Stimulated activated CD4-positive, alpha-beta T cell treated with anti-CD3 and anti-CD28 coated beads, TNF-alpha, amount 100 ng/mL, for 1 hour (primary cell): ENCODE measurements around the gene RAB33B.
"Not testable (repeated sequence)": the region's sequence is repeated elsewhere in the genome, so short reads cannot be mapped to it uniquely, and the experiment has no call there.

Source experiments
- DNase-seq, 3 donors: peaks; one replicate each; pipeline ENCODE4 v3.0.0-alpha.2; 2020; ENCODE audit warnings: low read depth in 3 of 3, low spot score in 1 of 3

RAB33B gene

DNA sequence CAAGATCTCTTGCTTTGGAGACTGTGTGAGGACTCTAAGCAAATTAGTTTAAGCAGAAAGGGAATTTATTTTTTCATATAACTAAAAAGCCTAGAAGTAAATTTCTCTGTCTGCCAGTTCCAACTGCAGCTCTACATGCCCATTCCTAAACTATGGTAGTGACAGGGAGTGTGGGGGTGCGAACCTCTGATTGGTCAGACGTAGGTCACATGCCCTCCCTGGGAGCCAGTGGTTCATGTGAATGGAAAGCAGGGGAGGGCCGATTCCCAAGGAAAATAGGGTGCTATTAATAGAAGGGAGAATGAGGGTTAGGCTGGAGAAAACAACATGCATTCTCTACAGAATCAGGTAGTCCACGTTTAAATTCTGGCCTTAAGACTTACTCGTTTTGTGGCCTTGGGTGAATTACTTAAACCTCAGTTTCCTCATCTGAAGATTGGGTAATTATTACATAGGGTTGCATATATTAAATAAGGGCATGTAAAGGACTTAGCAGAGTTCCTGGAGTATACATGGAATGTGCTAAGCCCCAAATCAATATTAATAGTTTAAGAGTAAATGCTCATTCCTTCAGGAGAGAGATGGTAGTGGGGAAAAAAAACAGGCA lies 7.2 kb downstream of the RAB33B start:
- DNase-seq: no peak

DNA sequence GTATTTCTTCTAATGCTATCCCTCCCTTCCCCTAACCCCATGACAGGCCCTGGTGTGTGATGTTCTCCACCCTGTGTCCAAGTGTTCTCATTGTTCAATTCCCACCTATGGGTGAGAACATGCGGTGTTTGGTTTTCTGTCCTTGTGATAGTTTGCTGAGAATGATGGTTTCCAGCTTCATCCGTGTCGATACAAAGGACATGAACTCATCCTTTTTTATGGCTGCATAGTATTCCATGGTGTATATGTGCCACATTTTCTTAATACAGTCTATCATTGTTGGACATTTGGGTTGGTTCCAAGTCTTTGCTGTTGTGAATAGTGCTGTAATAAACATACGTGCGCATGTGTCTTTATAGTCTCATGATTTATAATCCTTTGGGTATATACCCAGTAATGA lies 10.6 kb downstream of the RAB33B start:
- not testable (repeated sequence) for DNase-seq

DNA sequence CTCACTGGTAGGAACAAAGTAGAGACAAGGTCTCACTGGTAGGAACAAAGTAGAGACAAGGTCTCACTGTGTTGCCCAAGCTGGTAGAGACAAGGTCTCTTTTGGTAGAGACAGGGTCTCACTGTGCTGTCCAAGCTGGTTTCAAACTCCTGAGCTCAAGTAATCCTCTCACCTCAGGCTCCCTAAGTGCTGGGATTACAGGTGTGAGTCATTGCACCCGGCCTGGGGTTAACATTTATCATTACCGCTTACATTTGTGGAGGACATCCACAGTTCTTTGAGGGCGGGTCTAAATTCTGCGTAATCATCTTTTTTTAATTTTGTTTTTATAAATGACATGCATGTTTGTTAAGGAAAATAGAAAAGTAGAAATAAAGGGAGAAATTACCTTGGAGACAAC lies 12.0 kb downstream of the RAB33B start:
- no peak for DNase-seq

DNA sequence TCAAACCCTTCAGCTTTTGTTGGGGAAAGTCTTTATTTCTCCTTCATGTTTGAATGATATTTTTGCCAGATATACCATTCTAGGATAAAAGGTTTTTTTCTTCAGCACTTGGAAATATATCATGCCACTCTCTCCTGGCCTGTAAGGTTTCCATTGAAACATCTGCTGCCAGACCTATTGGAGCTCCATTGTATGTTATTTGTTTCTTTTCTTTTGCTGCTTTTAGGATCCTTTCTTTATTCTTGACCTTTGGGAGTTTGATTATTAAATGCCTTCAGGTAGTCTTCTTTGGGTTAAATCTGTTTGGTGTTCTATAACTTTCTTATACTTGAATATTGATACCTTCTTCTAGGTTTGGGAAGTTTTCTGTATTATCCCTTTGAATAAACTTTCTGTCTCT lies 14.8 kb downstream of the RAB33B start:
- not testable (repeated sequence) for DNase-seq

DNA sequence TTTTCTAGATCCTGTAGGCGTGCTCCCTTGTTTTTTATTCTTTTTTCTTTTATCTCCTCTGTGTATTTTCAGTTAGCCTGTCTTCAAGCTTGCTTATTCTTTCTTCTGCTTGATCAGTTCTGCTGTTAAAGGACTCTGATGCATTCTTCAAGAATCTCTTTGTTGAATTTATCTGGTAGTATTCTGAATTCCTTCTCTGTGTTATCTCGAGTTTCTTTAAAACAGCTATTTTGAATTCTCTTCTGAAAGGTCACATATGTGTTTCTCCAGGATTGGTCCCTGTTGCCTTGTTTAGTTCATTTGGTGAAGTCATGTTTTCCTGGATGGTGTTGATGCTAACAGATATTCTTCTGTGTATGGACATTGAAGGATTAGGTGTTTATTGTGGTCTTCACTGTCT lies 15.3 kb downstream of the RAB33B start:
- no peak for DNase-seq

DNA sequence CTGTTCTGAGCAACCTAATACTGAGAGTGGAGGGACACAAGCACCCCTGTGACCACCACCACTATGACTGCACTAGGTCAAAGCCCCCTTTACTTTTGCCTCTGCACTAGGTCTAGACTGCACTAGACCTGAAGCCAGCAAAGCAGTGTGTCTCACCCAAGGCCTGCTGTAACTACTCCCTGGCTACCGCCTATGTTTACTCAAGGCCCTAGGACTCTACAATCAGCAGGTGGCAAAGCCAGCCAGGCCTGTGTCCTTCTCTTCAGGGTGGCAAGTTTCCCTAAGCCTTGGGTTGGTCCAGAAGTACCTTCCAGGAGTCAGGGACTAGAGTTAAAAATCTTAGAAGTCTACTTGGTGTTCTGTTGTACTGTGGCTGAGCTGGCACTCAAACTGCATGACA lies 15.9 kb downstream of the RAB33B start:
- DNase-seq: no peak

DNA sequence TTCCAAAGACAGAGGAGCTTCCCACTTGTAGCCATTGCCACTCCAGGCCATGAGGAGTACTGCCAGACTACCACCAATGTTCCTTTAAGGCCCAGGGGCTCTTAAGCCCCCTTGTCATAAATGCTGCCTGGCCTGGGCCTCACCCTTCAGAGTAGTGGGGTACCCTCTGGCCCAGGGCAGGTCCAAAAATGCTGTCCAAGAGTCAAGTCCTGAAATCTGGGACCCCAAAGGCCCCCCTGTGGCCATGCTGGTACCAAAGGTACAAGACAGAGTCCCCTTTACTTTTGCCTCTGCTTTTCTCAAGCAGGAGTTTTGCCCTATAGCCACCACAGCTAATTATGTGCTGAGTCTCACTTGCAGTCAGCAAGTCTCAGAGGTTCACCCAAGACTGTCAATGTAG lies 16.4 kb downstream of the RAB33B start:
- no peak for DNase-seq

DNA sequence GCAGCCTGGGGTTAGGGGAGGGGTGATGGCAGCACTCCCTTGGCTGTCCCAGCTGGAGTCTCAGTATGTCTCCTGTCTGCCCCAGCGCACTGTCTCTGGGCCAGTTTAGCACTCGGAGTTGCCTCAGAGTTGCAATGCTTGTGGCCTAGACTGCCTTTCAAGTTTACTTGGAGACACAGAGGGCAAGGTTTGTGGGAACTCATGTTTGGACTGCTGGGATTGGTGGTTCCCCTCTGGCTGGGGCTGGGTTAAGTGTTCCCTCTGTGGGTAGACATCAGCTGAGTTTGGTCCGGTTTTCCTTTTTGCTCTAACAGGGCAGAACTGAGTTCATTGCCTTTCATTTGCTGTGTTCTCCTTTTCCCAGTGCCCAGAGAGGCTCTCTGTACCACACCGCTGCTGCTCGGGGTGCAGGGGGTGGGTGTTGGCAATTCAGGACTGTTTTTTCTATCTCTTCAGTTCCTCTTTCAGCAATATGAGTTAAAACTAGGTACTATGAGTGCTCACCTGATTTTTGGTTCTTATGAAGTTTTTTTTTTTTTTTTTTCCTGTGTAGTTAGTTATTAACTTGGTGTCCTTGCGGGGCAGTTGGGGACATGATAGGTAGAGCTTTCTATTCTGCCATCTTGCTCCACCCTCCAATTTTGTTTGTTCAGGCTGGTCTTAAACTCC lies 17.2 kb downstream of the RAB33B start:
- DNase-seq: no peak

DNA sequence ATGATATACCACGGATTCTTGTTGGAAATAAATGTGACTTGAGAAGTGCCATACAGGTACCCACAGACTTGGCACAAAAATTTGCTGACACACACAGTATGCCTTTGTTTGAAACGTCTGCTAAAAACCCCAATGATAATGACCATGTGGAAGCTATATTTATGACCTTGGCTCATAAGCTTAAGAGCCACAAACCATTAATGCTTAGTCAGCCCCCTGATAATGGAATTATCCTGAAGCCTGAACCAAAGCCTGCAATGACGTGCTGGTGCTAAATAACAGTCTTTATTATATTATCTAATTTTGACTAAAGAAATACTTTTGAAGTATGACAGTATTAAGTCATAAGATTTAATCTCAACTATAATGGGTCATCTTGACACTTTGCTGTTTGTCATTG lies 18.9 kb downstream of the RAB33B start:
- no peak for DNase-seq

DNA sequence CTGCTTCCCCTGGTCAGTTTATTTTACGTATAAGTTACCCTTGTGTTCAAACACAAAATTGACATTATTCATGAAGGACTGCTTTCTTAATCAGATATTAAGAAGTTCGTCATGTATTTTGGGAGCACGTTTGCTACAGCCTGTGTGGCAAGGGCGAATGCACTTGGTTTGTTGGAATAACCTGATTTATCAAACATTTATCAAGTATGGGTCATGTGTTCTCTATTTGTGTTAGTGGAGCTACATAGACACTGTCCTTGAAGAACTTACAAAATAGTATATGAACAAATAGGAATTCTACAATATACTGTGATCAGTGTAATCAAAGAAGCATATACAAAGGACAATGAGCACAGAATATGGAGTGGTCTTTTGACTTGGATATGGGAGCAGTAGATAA lies 22.4 kb downstream of the RAB33B start:
- no peak for DNase-seq

DNA sequence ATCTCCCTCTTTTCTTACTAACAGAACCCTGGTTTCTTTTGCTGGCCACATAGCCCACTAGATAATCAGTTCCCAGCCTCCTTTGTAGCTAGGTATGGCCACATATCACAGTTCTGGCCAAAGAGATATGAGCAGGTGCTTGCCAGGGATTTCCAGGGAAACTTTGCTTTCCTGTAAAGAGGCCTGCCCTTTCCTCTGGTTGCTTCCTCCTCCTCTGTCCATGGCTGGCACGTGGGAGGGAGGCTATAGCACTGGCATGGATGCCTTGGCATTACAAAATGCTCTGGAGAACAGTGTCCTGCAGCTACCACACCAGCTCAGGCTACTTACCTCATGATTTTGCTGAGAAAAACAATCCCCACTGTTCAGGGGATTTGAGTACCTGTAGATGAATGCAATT lies 27.5 kb downstream of the RAB33B start:
- no peak for DNase-seq

DNA sequence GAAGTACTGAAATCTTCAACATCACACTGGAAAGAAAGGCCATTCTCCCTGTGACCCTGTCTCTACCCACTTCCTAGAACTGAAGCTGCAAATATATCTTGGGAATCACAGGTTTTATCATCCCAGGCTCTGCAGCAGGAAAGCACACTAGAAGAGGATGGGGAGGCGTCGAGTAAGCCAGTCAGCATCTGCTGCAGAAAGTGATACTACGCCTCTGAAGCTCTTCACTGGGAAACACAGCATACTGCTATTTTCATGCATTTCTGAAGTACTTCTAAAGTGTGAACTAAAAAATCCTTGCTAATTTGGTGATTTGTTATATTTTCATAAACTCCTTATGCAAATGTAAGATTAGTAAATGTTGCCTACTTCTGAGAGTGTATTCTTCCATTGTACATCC lies 29.1 kb downstream of the RAB33B start:
- no peak for DNase-seq

DNA sequence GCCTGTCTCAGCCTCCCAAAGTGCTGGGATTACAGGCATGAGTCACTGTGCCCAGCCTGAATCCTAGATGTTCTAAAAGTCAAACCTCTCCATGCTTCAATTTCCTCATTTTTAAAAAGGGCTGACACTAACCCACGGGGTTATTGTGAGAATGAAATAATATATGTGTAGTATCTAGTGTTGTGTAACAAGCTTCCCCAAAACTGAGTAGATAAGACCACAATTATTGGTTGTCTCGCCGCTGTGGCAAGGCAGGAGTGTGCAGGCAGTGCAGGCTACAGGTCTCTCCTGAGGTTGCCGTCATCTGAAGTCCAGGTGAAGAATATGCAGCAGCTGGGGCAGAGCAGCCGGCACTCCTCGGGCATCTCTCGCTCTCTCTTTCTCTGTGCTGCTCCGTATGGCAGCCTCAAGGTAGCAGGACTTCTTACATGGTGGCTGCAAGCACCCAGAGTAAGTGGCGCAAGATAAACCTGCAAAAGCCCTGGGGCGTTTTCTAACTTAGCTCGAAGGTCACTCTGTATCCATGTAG lies 30.9 kb downstream of the RAB33B start:
- no peak for DNase-seq

DNA sequence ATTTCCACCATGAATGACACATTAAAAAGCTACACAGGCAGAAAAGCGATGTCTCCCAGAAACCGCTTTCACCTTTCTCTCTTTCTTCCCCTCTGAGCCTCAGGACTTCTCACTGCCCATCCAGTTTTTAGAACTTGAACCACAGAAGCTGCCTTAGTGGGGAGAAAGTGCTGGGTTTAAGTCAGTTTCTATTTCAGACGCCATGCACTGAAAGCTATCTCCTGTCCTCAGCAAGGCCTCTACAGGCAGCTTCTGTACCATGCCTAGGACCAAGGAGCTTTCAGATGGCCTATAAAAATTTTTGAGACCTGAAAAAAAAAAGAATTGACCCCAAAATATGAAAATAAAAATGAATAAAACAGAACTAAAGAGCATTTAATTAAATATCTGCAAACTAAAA lies 34.5 kb downstream of the RAB33B start:
- DNase-seq: no peak

DNA sequence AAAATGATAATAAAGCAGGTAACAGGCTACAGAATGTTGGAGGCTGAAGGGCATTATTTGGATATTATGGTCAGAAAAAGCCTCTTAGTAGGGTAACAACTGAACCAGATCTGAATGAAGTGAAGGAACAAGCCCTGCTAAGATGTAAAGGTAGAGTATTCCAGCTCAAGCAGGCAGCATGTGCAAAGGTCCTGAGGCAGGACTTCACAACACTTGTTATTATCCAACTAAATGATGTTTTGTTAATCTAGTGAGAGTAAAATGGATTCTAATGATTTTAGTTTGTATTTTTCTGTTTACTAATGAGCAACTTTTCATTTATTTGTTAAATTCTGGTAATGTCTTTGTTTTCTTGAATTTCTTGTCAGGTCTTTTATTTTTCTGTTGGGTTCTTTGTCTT lies 35.7 kb downstream of the RAB33B start:
- no peak for DNase-seq

DNA sequence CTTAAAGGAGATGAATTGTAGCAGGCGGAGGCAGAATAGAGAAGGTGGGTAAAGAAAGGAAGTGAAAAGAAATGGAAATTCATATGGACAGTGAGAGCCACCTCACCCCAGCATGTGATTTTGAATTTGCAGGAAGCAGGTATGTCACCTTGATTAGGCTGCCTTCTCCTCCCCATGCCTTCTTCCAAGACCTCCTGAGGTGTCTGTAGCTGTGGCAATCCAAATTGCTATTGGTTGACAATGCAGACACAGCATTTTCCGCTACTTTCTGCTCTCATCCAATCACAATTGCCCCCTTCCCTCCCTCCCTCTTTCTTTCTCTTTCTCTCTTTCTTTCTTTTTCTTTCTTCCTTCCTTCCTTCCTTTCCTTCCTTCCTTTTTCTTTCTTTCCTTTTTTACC lies 38.5 kb downstream of the RAB33B start:
- no peak for DNase-seq

DNA sequence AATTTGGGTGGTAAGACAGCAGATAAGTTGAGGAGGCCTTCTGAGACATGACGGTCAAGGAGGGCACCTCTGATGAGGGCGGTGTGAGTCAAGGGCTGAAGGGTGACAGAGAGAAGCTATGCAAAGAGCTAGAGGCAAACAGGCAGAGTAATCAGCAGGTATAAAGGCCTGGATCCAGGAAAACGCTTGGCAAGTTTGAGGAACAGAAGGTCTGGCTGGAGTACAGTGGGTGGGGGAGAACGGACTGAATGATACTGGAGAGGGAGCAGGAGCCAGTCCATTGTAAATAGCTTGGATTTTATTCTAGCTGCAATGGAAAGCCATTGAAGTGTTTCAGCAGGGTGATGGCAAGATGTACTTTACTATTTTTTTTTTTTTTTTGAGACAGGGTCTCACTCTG lies 39.3 kb downstream of the RAB33B start:
- DNase-seq: no peak

DNA sequence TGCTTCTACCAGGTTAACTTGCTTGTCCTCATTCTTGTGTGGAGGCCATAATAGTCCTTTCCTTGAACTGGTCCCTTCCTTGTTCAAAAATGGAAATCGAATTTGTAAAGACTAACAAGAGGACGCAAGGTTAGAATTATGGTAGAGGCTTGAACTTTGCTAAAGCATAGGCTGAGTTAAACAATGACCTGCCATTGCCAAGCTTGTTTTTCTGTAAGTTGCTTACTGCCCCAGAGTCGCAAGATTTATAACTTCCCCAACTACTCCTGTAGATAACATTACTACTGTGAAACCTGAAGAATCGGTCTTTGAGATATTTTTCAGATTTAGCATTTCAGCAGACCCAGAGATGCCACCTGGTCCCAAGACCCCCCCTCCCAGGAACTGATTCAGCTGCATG lies 45.3 kb downstream of the RAB33B start:
- no peak for DNase-seq

DNA sequence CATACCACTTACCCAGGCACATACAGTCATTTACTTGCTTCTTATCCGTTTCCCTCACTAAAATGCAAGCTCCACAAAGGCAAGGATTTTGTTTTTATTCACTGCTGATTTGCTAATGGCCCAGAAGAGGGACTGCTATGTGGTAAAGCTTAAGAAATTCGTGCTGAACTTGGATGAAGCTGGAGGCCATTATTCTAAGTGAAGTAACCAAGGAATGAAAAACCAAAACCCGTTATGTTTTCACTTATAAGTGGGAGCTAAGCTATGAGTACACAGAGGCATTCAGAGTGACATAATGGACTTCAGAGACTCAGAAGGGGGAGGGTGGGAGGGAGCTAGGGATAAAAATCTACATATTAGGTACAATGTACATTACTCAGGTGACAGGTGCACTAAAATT lies 47.2 kb downstream of the RAB33B start:
- no peak for DNase-seq

DNA sequence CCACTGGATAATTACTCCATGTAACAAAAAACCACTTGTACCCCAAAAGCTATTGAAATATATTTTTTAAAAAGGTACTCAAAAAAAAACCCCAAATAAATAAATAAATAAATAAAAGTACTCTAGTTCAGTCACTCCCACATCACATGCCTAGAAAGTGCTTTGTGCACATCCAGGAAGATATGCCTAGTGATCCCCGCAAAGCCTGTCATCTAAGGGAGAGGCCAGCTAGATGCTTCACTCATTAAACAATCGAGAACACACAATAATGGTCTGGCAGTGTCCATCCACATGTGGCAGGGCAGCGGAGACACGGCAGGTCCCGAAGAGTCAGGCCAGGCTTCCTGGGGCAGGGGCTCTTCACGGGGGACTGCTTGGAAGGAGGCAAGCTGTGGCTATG lies 47.6 kb downstream of the RAB33B start:
- DNase-seq: no peak

DNA sequence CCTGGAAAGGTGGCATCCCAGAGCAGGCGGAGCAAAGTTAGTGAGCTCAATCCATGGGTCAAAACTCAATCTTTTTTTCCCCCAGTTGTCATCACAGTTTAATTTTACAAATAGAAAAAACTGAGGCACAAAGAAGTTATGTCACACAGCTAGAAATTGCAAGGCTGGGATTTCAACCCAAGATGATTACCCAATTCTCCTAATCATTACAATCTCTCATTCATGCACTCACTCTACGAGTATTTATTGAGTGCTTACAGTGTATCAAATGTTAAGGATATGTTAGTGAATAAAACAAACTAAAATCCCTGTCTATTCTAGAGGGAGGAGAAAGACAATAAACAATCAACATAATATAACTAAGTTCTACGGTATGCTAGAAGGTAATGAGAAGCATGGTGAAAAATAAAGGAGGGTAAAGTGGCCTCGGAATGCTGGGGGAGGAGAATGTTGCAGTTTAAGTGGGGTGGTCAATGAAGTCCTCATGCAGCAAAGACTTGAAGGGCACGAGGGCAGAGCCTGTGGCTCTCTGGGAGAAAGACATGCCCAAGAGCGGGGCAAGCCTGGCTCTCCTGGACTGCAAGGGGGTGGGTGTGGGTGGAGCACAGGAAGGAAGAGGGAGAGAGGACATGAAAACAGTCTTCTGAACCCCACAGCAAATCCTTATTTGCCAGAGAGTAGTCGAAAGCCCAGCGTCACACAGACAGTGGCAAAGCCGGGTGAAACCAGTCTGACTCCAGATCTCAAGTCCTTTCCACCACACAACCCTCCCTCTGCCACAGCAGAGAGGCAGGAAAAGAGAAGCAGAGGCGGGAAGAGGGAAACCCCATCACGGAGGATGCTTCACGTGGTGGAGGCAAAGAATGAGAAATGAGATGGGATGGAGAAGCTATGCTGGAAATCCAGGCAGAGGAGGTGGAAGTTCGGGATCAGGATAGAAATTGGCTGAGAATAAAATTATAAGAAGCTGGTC lies 48.3 kb downstream of the RAB33B start:
- no peak for DNase-seq

DNA sequence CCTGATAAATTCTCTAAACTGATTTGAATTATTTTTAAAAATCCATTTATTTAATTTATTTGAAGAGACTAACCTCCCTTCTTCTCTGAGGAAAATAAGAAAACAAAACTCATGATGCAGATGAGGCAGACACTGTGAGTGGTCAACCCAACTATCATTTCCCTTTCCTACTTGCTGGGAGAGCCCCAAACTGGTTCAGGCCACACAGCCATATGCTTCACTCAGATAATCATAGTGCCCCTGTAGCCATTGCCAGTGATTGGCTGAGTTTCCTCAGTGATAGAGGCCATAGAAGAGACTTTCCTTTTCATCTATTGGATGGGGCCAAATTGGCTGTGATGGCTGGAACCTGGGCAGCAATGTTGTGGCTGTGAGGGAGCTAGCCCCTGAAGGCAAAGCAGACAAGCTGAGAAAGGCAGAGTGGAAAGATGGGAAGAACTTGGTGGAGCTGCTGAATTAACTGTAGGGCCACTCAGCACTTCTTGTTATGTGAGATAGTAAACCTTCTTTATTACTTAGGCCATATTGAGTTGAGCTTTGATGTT lies 49.8 kb downstream of the RAB33B start:
- no peak for DNase-seq
